GM23338 (cell line): Measurements from ENCODE around the gene TOLLIP. TPM values are rescaled to one million over a fixed set of nuclear protein-coding genes. Genes with fewer than 3 reads are reported as not detected.

Experiments
- ATAC-seq: fragments of 200-7000 bp; cut with Tn5 transposase; 3 replicates; pipeline ENCODE4 v1.9.1; 2020
- DNase-seq: peaks from one replicate; pipeline ENCODE4 v3.0.0-alpha.2; 2015; ENCODE audit warnings: low spot score
- H2AFZ ChIP-seq: fragments of 200-600 bp; sonication (generic); 2 replicates; pipeline ENCODE4 v1.8.0; 2016; ENCODE audit warnings: antibody characterized with exemption, mild to moderate bottlenecking, moderate library complexity
- H3F3A ChIP-seq: fragments of 200-600 bp; sonication (generic); replicated peaks from 2 replicates; pipeline ENCODE4 v1.8.0; 2017; ENCODE audit warnings: antibody characterized with exemption, mixed run types, low read depth
- H3K27ac ChIP-seq: fragments of 200-600 bp; sonication (generic); 2 replicates; pipeline ENCODE4 v1.6.1; 2016; ENCODE audit warnings: low read depth
- H3K27me3 ChIP-seq: fragments of 200-600 bp; sonication (generic); 2 replicates; pipeline ENCODE4 v1.8.0; 2016; ENCODE audit warnings: mild to moderate bottlenecking, mixed run types, moderate library complexity; ENCODE audit not compliant: insufficient read depth
- H3K36me3 ChIP-seq: fragments of 200-600 bp; sonication (generic); 2 replicates; pipeline ENCODE4 v1.8.0; 2016; ENCODE audit warnings: mild to moderate bottlenecking; ENCODE audit not compliant: insufficient read depth
- H3K4me1 ChIP-seq: fragments of 200-600 bp; sonication (generic); 2 replicates; pipeline ENCODE4 v1.8.0; 2016; ENCODE audit warnings: mild to moderate bottlenecking, moderate library complexity; ENCODE audit not compliant: insufficient read depth
- H3K4me2 ChIP-seq: fragments of 200-600 bp; sonication (generic); 2 replicates; pipeline ENCODE4 v1.7.1; 2017; ENCODE audit warnings: mixed run types
- H3K4me3 ChIP-seq: fragments of 200-600 bp; sonication (generic); 2 replicates; pipeline ENCODE4 v1.6.1; 2016; ENCODE audit warnings: mixed run types
- H3K79me2 ChIP-seq: fragments of 200-600 bp; sonication (generic); replicated peaks from 2 replicates; pipeline ENCODE4 v1.8.0; 2017; ENCODE audit warnings: mild to moderate bottlenecking; ENCODE audit not compliant: insufficient read depth
- H3K9me2 ChIP-seq: fragments of 200-600 bp; sonication (generic); 2 replicates; pipeline ENCODE4 v1.8.0; 2017; ENCODE audit not compliant: insufficient read depth
- H4K20me1 ChIP-seq: fragments of 200-600 bp; sonication (generic); replicated peaks from 2 replicates; pipeline ENCODE4 v1.8.0; 2017; ENCODE audit warnings: mild to moderate bottlenecking; ENCODE audit not compliant: insufficient read depth
- H3K27ac Mint-ChIP-seq: 2 replicates; pipeline ENCODE4 v1.8.0; 2020; ENCODE audit warnings: inconsistent platforms, mild to moderate bottlenecking, moderate library complexity, mixed read lengths
- H3K27me3 Mint-ChIP-seq: 3 replicates; pipeline ENCODE4 v1.8.0; 2022; ENCODE audit warnings: low read depth, mild to moderate bottlenecking, moderate library complexity, mixed read lengths, inconsistent platforms; ENCODE audit not compliant: insufficient read depth, poor library complexity
- H3K36me3 Mint-ChIP-seq: 3 replicates; pipeline ENCODE4 v1.8.0; 2021; ENCODE audit warnings: low read depth, mild to moderate bottlenecking, inconsistent platforms, moderate library complexity, mixed read lengths
- H3K4me1 Mint-ChIP-seq: 3 replicates; pipeline ENCODE4 v1.8.0; 2020; ENCODE audit warnings: mild to moderate bottlenecking, inconsistent platforms, mixed read lengths
- H3K4me3 Mint-ChIP-seq: 3 replicates; pipeline ENCODE4 v1.8.0; 2021; ENCODE audit warnings: moderate library complexity, mild to moderate bottlenecking, inconsistent platforms, mixed read lengths
- H3K9me3 Mint-ChIP-seq: 3 replicates; pipeline ENCODE4 v1.8.0; 2020; ENCODE audit warnings: moderate library complexity, mild to moderate bottlenecking, inconsistent platforms, mixed read lengths
- CREB1 ChIP-seq: fragments of 250-450 bp; sonication (Bioruptor Pico); IDR thresholded peaks from 2 replicates; pipeline ENCODE4 v1.5.0; 2020; ENCODE audit warnings: low read depth, mild to moderate bottlenecking, moderate library complexity
- EZH2 ChIP-seq: fragments of 200-600 bp; sonication (generic); IDR thresholded peaks from one replicate; pipeline ENCODE4 v1.8.0; 2017; ENCODE audit warnings: antibody characterized with exemption, mild to moderate bottlenecking, low read depth; ENCODE audit not compliant: unreplicated experiment
- EZH2phosphoT487 ChIP-seq: fragments of 200-600 bp; sonication (generic); IDR thresholded peaks from one replicate; pipeline ENCODE4 v1.8.1; 2018; ENCODE audit warnings: antibody characterized with exemption; ENCODE audit not compliant: unreplicated experiment
- JUNB ChIP-seq: IDR thresholded peaks from one replicate; pipeline ENCODE4 v1.6.1; 2016; ENCODE audit warnings: antibody characterized with exemption; ENCODE audit not compliant: unreplicated experiment
- NANOG ChIP-seq: IDR thresholded peaks from 2 replicates; pipeline ENCODE4 v1.6.1; 2016; ENCODE audit warnings: antibody characterized with exemption, borderline replicate concordance
- POLR2AphosphoS5 ChIP-seq: IDR thresholded peaks from 2 replicates; pipeline ENCODE4 v1.6.1; 2016; ENCODE audit warnings: antibody characterized with exemption, low read depth
- STAT1 ChIP-seq: IDR thresholded peaks from one replicate; pipeline ENCODE4 v1.6.1; 2016; ENCODE audit warnings: antibody characterized with exemption; ENCODE audit not compliant: unreplicated experiment
- ZNF114 ChIP-seq: fragments of 250-450 bp; sonication (Bioruptor Pico); IDR thresholded peaks from 2 replicates; pipeline ENCODE4 v1.5.0; 2020; ENCODE audit warnings: mild to moderate bottlenecking, moderate library complexity
- ZNF331 ChIP-seq: fragments of 250-450 bp; sonication (Bioruptor Pico); IDR thresholded peaks from 2 replicates; pipeline ENCODE4 v1.5.0; 2020; ENCODE audit warnings: low read depth, mild to moderate bottlenecking, moderate library complexity
- polyA plus RNA-seq: library from polyadenylated mRNA; unstranded; fragments of >200 nt; fragmentation: Nextera tagmentation; extraction: Ambion mirVana; gene quantifications from 2 replicates; pipeline ENCODE4 v1.2.1, GENCODE V29; 2016
- total RNA-seq: library from RNA; depleted of rRNA; stranded (reverse); fragments of >200 nt; shearing (Covaris generic); gene quantifications from 2 replicates; pipeline ENCODE4 v1.2.3, GENCODE V29; 2014
- TF ChIP-seq, protein P1 (sequence below): IDR thresholded peaks from 2 replicates; pipeline ENCODE4 v1.6.1; 2016; ENCODE audit warnings: antibody characterized with exemption
- TF ChIP-seq, protein P2 (sequence below): IDR thresholded peaks from one replicate; pipeline ENCODE4 v1.6.1; 2018; ENCODE audit warnings: antibody characterized with exemption; ENCODE audit not compliant: unreplicated experiment
- TF ChIP-seq, protein P3 (sequence below), 2 experiments: fragments of 200-600 bp in 1 of 2; sonication (generic) in 1 of 2; conservative IDR thresholded peaks; 2 replicates each; pipeline versions ENCODE4 v1.5.1 to v1.6.1; 2016 to 2017; ENCODE audit warnings: antibody characterized with exemption in 2 of 2, low read depth in 2 of 2, mild to moderate bottlenecking in 2 of 2, moderate library complexity in 1 of 2
- TF ChIP-seq, protein P4 (sequence below): fragments of 250-450 bp; sonication (Bioruptor Pico); IDR thresholded peaks from 2 replicates; pipeline ENCODE4 v1.5.0; 2020; ENCODE audit warnings: mild to moderate bottlenecking, moderate library complexity

TOLLIP gene
- total and polyA plus RNA-seq, 2 experiments from 2014 or later: 13.5 to 18.0 TPM

DNA sequence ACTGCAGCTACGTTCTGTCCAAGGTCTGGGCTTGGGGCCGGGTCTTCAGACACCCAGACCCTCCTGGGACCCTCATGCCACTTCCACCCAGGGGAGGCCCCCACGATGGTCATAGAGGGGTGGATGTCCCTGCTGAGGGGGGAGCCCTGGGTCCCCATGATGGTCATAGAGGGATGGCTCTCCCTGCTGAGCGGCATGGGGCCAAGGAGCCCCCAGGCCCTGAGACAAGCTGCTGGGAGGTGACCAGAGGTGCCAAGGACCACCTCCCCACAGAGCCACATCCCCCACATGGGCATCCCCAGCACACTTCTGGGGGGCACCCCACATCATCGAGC, 79.3 kb downstream of the TOLLIP start (continued):
- TF ChIP-seq CREB1 (CRISPR knock-in tag): no peak

DNA sequence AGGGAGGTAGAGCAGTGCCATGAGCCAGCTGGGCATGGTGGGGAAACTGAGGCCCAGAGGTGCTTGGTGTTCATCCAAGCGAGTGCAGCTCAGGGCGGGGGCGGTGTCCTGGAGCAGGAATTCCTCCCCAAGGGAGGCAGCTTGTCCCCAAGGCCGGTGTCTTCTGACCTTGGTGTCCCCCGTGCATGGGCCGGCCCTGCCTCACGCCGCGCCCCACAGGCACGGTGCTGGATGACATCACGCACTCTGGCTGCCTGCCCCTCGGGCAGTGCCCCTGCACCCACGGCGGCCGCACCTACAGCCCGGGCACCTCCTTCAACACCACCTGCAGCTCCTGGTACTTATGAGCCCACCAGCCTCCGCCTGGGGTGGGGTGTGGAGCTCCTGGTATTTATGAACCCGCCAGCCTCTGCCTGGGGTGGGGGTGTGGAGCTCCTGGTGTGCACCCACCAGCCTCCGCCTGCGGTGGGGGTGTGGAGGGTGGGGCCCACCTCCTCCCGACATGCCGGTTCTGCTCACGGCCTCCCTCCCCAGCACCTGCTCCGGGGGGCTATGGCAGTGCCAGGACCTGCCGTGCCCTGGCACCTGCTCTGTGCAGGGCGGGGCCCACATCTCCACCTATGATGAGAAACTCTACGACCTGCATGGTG, 79.8 kb downstream of the TOLLIP start:
- H3K27me3 Mint-ChIP-seq: no peaks in the 10 kb centered on the region

More for the DNA sequence above, 79.8 kb downstream of the TOLLIP start:
- H3K9me3 Mint-ChIP-seq: no peaks in the 10 kb centered on the region
- H3K27ac ChIP-seq: no peak overlapping the region
- no peaks in the 10 kb centered on the region for H4K20me1 ChIP-seq
- H3K4me3 ChIP-seq: no peak overlapping the region
- TF ChIP-seq ZNF331 (CRISPR knock-in tag) (no peak), ZNF114 (CRISPR knock-in tag) (no peak), JUNB (no peak), NANOG (no peak), CREB1 (CRISPR knock-in tag) (no peak), EZH2phosphoT487 (no peak), POLR2AphosphoS5 (no peak), STAT1 (no peak), EZH2 (no peak)
- TF ChIP-seq, protein P1, sequence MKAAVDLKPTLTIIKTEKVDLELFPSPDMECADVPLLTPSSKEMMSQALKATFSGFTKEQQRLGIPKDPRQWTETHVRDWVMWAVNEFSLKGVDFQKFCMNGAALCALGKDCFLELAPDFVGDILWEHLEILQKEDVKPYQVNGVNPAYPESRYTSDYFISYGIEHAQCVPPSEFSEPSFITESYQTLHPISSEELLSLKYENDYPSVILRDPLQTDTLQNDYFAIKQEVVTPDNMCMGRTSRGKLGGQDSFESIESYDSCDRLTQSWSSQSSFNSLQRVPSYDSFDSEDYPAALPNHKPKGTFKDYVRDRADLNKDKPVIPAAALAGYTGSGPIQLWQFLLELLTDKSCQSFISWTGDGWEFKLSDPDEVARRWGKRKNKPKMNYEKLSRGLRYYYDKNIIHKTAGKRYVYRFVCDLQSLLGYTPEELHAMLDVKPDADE: no peak
- TF ChIP-seq, protein P2, sequence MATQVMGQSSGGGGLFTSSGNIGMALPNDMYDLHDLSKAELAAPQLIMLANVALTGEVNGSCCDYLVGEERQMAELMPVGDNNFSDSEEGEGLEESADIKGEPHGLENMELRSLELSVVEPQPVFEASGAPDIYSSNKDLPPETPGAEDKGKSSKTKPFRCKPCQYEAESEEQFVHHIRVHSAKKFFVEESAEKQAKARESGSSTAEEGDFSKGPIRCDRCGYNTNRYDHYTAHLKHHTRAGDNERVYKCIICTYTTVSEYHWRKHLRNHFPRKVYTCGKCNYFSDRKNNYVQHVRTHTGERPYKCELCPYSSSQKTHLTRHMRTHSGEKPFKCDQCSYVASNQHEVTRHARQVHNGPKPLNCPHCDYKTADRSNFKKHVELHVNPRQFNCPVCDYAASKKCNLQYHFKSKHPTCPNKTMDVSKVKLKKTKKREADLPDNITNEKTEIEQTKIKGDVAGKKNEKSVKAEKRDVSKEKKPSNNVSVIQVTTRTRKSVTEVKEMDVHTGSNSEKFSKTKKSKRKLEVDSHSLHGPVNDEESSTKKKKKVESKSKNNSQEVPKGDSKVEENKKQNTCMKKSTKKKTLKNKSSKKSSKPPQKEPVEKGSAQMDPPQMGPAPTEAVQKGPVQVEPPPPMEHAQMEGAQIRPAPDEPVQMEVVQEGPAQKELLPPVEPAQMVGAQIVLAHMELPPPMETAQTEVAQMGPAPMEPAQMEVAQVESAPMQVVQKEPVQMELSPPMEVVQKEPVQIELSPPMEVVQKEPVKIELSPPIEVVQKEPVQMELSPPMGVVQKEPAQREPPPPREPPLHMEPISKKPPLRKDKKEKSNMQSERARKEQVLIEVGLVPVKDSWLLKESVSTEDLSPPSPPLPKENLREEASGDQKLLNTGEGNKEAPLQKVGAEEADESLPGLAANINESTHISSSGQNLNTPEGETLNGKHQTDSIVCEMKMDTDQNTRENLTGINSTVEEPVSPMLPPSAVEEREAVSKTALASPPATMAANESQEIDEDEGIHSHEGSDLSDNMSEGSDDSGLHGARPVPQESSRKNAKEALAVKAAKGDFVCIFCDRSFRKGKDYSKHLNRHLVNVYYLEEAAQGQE: no peak
- TF ChIP-seq, protein P3, sequence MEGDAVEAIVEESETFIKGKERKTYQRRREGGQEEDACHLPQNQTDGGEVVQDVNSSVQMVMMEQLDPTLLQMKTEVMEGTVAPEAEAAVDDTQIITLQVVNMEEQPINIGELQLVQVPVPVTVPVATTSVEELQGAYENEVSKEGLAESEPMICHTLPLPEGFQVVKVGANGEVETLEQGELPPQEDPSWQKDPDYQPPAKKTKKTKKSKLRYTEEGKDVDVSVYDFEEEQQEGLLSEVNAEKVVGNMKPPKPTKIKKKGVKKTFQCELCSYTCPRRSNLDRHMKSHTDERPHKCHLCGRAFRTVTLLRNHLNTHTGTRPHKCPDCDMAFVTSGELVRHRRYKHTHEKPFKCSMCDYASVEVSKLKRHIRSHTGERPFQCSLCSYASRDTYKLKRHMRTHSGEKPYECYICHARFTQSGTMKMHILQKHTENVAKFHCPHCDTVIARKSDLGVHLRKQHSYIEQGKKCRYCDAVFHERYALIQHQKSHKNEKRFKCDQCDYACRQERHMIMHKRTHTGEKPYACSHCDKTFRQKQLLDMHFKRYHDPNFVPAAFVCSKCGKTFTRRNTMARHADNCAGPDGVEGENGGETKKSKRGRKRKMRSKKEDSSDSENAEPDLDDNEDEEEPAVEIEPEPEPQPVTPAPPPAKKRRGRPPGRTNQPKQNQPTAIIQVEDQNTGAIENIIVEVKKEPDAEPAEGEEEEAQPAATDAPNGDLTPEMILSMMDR (conservative IDR thresholded peaks at IDR 0.05; ENCODE audit: low read depth in 2 of 2): no peak
- TF ChIP-seq, protein P4, sequence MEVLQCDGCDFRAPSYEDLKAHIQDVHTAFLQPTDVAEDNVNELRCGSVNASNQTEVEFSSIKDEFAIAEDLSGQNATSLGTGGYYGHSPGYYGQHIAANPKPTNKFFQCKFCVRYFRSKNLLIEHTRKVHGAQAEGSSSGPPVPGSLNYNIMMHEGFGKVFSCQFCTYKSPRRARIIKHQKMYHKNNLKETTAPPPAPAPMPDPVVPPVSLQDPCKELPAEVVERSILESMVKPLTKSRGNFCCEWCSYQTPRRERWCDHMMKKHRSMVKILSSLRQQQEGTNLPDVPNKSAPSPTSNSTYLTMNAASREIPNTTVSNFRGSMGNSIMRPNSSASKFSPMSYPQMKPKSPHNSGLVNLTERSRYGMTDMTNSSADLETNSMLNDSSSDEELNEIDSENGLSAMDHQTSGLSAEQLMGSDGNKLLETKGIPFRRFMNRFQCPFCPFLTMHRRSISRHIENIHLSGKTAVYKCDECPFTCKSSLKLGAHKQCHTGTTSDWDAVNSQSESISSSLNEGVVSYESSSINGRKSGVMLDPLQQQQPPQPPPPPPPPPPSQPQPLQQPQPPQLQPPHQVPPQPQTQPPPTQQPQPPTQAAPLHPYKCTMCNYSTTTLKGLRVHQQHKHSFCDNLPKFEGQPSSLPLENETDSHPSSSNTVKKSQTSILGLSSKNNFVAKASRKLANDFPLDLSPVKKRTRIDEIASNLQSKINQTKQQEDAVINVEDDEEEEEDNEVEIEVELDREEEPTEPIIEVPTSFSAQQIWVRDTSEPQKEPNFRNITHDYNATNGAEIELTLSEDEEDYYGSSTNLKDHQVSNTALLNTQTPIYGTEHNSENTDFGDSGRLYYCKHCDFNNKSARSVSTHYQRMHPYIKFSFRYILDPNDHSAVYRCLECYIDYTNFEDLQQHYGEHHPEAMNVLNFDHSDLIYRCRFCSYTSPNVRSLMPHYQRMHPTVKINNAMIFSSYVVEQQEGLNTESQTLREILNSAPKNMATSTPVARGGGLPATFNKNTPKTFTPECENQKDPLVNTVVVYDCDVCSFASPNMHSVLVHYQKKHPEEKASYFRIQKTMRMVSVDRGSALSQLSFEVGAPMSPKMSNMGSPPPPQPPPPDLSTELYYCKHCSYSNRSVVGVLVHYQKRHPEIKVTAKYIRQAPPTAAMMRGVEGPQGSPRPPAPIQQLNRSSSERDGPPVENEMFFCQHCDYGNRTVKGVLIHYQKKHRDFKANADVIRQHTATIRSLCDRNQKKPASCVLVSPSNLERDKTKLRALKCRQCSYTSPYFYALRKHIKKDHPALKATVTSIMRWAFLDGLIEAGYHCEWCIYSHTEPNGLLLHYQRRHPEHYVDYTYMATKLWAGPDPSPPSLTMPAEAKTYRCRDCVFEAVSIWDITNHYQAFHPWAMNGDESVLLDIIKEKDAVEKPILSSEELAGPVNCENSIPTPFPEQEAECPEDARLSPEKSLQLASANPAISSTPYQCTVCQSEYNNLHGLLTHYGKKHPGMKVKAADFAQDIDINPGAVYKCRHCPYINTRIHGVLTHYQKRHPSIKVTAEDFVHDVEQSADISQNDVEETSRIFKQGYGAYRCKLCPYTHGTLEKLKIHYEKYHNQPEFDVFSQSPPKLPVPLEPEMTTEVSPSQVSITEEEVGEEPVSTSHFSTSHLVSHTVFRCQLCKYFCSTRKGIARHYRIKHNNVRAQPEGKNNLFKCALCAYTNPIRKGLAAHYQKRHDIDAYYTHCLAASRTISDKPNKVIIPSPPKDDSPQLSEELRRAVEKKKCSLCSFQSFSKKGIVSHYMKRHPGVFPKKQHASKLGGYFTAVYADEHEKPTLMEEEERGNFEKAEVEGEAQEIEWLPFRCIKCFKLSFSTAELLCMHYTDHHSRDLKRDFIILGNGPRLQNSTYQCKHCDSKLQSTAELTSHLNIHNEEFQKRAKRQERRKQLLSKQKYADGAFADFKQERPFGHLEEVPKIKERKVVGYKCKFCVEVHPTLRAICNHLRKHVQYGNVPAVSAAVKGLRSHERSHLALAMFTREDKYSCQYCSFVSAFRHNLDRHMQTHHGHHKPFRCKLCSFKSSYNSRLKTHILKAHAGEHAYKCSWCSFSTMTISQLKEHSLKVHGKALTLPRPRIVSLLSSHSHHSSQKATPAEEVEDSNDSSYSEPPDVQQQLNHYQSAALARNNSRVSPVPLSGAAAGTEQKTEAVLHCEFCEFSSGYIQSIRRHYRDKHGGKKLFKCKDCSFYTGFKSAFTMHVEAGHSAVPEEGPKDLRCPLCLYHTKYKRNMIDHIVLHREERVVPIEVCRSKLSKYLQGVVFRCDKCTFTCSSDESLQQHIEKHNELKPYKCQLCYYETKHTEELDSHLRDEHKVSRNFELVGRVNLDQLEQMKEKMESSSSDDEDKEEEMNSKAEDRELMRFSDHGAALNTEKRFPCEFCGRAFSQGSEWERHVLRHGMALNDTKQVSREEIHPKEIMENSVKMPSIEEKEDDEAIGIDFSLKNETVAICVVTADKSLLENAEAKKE (CRISPR knock-in tag): no peak
- DNase-seq (no peak), ATAC-seq (no peak)
- H3K4me1 Mint-ChIP-seq: no peaks in the 10 kb centered on the region; the same call in 2 of the 3 replicates
- no peaks in the 10 kb centered on the region for H3K36me3 ChIP-seq
- no peaks in the 10 kb centered on the region for H3K9me2 ChIP-seq
- no peaks in the 10 kb centered on the region for H3K36me3 Mint-ChIP-seq
- no peak overlapping the region for H2AFZ ChIP-seq
- no peak overlapping the region for H3K27ac Mint-ChIP-seq
- no peaks in the 10 kb centered on the region for H3K27me3 ChIP-seq
- no peak overlapping the region for H3K4me2 ChIP-seq
- H3K4me3 Mint-ChIP-seq: no peak overlapping the region
- no peaks in the 10 kb centered on the region for H3F3A ChIP-seq
- H3K4me1 ChIP-seq: no peaks in the 10 kb centered on the region
- H3K79me2 ChIP-seq: no peaks in the 10 kb centered on the region
